Neural cell (in vitro differentiated cells): ENCODE measurements around the gene EVC. TPM values are rescaled to one million over a fixed set of nuclear protein-coding genes. Genes with fewer than 3 reads are reported as not detected.

Source experiments
- H2AFZ ChIP-seq: fragments of 200-600, 300-800 bp; sonication (generic), shearing (Covaris generic); 2 replicates; pipeline ENCODE4 v1.6.0; 2014; ENCODE audit warnings: low read depth, mild to moderate bottlenecking, antibody characterized with exemption, low read length, moderate library complexity
- H3F3A ChIP-seq: fragments of 200-600 bp; shearing (Covaris generic); 2 replicates; pipeline ENCODE4 v1.6.1; 2016; ENCODE audit warnings: mild to moderate bottlenecking, moderate library complexity, mixed read lengths, antibody characterized with exemption, low read length; ENCODE audit not compliant: insufficient read depth, poor library complexity, severe bottlenecking
- H3K27ac ChIP-seq: fragments of 200-600, 300-800 bp; sonication (generic), shearing (Covaris generic); 2 replicates; pipeline ENCODE4 v1.5.1; 2014; ENCODE audit warnings: mild to moderate bottlenecking, low read length, moderate library complexity
- H3K27me3 ChIP-seq: fragments of 300-800, 200-600 bp; sonication (generic), shearing (Covaris generic); 2 replicates; pipeline ENCODE4 v1.6.0; 2014; ENCODE audit warnings: mild to moderate bottlenecking, low read depth, low read length, moderate library complexity; ENCODE audit not compliant: insufficient read depth
- H3K36me3 ChIP-seq: fragments of 300-800, 200-600 bp; sonication (generic), shearing (Covaris generic); 2 replicates; pipeline ENCODE4 v1.5.1; 2014; ENCODE audit warnings: mild to moderate bottlenecking, antibody characterized with exemption, low read length, moderate library complexity; ENCODE audit not compliant: insufficient read depth
- H3K4me2 ChIP-seq: fragments of 300-800, 200-600 bp; sonication (generic), shearing (Covaris generic); 2 replicates; pipeline ENCODE4 v1.6.0; 2014; ENCODE audit warnings: mild to moderate bottlenecking, low read length
- H3K4me3 ChIP-seq: fragments of 300-800, 200-600 bp; sonication (generic), shearing (Covaris generic); 2 replicates; pipeline ENCODE4 v1.5.1; 2014; ENCODE audit warnings: mild to moderate bottlenecking, low read length, moderate library complexity
- H3K79me2 ChIP-seq: fragments of 200-600 bp; shearing (Covaris generic); replicated peaks from 2 replicates; pipeline ENCODE4 v1.6.0; 2014; ENCODE audit warnings: mild to moderate bottlenecking, low read length, moderate library complexity; ENCODE audit not compliant: insufficient read depth
- H3K9ac ChIP-seq: fragments of 300-800, 200-600 bp; sonication (generic), shearing (Covaris generic); 2 replicates; pipeline ENCODE4 v1.6.1; 2016; ENCODE audit warnings: mild to moderate bottlenecking, low read length, mixed read lengths
- H3K9me2 ChIP-seq: fragments of 200-600 bp; shearing (Covaris generic); 2 replicates; pipeline ENCODE4 v1.6.1; 2016; ENCODE audit warnings: mild to moderate bottlenecking, low read length, mixed read lengths; ENCODE audit not compliant: insufficient read depth
- H3K9me3 ChIP-seq: fragments of 200-600, 300-800 bp; sonication (generic), shearing (Covaris generic); 2 replicates; pipeline ENCODE4 v1.6.1; 2016; ENCODE audit warnings: mild to moderate bottlenecking, mixed run types, low read length, moderate library complexity, mixed read lengths
- H4K20me1 ChIP-seq: fragments of 200-600 bp; shearing (Covaris generic); 2 replicates; pipeline ENCODE4 v1.6.1; 2016; ENCODE audit warnings: mild to moderate bottlenecking, mixed run types; ENCODE audit not compliant: insufficient read depth
- CTCF ChIP-seq: fragments of 450-650 bp; IDR thresholded peaks from 2 replicates; pipeline ENCODE4 v1.5.1; 2014; ENCODE audit warnings: antibody characterized with exemption, mild to moderate bottlenecking, moderate library complexity; ENCODE audit not compliant: poor library complexity, severe bottlenecking
- EP300 ChIP-seq: fragments of 450-650 bp; conservative IDR thresholded peaks from 2 replicates; pipeline ENCODE4 v1.6.1; 2014; ENCODE audit warnings: antibody characterized with exemption, mild to moderate bottlenecking, moderate library complexity; ENCODE audit not compliant: poor library complexity, severe bottlenecking
- EZH2 ChIP-seq: fragments of 200-600, 300-800 bp; shearing (Covaris generic), sonication (generic); IDR thresholded peaks from 2 replicates; pipeline ENCODE4 v1.6.1; 2014; ENCODE audit warnings: antibody characterized with exemption, low read length, borderline replicate concordance, mild to moderate bottlenecking; ENCODE audit not compliant: insufficient read depth, poor library complexity, severe bottlenecking
- MXI1 ChIP-seq: fragments of 450-650 bp; conservative IDR thresholded peaks from 2 replicates; pipeline ENCODE4 v1.6.1; 2014; ENCODE audit warnings: antibody characterized with exemption, mild to moderate bottlenecking; ENCODE audit not compliant: poor library complexity, severe bottlenecking
- POLR2AphosphoS5 ChIP-seq: IDR thresholded peaks from 2 replicates; pipeline ENCODE4 v1.6.1; 2012
- RAD21 ChIP-seq: fragments of 450-650 bp; conservative IDR thresholded peaks from 2 replicates; pipeline ENCODE4 v1.6.1; 2014; ENCODE audit warnings: antibody characterized with exemption, mild to moderate bottlenecking, moderate library complexity
- REST ChIP-seq: IDR thresholded peaks from 2 replicates; pipeline ENCODE4 v1.6.1; 2012; ENCODE audit warnings: borderline replicate concordance
- SMC3 ChIP-seq: fragments of 450-650 bp; conservative IDR thresholded peaks from 2 replicates; pipeline ENCODE4 v1.6.1; 2014; ENCODE audit warnings: antibody characterized with exemption, mild to moderate bottlenecking, moderate library complexity; ENCODE audit not compliant: poor library complexity
- TAF1 ChIP-seq: IDR thresholded peaks from 2 replicates; pipeline ENCODE4 v1.6.1; 2012; ENCODE audit warnings: low read depth
- polyA plus RNA-seq: library from polyadenylated mRNA; depleted of rRNA; stranded (reverse); fragments of >200 nt; gene quantifications from 2 replicates; pipeline ENCODE4 v1.2.3, GENCODE V29; 2014

Gene EVC
- polyA plus RNA-seq, 1 donor from 2014 or later: 0.48 TPM

GRCh38 chr4:5788144-5788543 lies 77.1 kb downstream of the EVC start:
- Histone ChIP-seq H3K79me2 (no peaks in the 10 kb centered on the region), H3F3A (no peaks in the 10 kb centered on the region), H3K9ac (no peak overlapping the region), H4K20me1 (no peaks in the 10 kb centered on the region), H2AFZ (no peak overlapping the region), H3K27ac (no peak overlapping the region), H3K36me3 (no peaks in the 10 kb centered on the region), H3K4me3 (no peak overlapping the region), H3K4me2 (no peak overlapping the region), H3K27me3 (no peaks in the 10 kb centered on the region), H3K9me3 (no peaks in the 10 kb centered on the region), H3K9me2 (no peaks in the 10 kb centered on the region)
- TF ChIP-seq POLR2AphosphoS5 (no peak), CTCF (no peak), RAD21 (no peak), SMC3 (no peak), EZH2 (no peak), TAF1 (no peak), MXI1 (no peak), EP300 (no peak), REST (no peak)

- Histone ChIP-seq H3K27ac (no peak overlapping the region), H3K9ac (no peak overlapping the region), H3K4me3 (no peak overlapping the region), H3K79me2 (no peaks in the 10 kb centered on the region), H3K9me3 (no peaks in the 10 kb centered on the region), H3K27me3 (no peaks in the 10 kb centered on the region), H3K9me2 (no peaks in the 10 kb centered on the region), H3K36me3 (no peaks in the 10 kb centered on the region), H4K20me1 (no peaks in the 10 kb centered on the region), H3K4me2 (no peak overlapping the region), H2AFZ (no peak overlapping the region), H3F3A (no peaks in the 10 kb centered on the region)
- TF ChIP-seq EP300: no peak
- TF ChIP-seq EZH2: no peak
- no peak for TF ChIP-seq MXI1
- no peak for TF ChIP-seq REST
- TF ChIP-seq CTCF: no peak
- no peak for TF ChIP-seq SMC3
- no peak for TF ChIP-seq TAF1
- TF ChIP-seq RAD21: no peak
- TF ChIP-seq POLR2AphosphoS5: no peak
Observed at GRCh38 chr4:5789141-5789540, 78.1 kb downstream of the EVC start.
